HG02852 (cell line): Measurements from ENCODE around the gene CCDC50.

Experiments used
- ATAC-seq: cut with Tn5 transposase; IDR thresholded peaks from one replicate; pipeline ENCODE4 v1.9.1; 2021; ENCODE audit warnings: mild to moderate bottlenecking, moderate library complexity; ENCODE audit not compliant: unreplicated experiment

The CCDC50 gene

GRCh38 chr3:191376516-191377141 is 47.4 kb downstream of the CCDC50 start:
- no peak for ATAC-seq

GRCh38 chr3:191378142-191378812 is 49.1 kb downstream of the CCDC50 start:
- no peak for ATAC-seq

- no peak for ATAC-seq
These were observed 50.3 kb downstream of the CCDC50 start for GRCh38 chr3:191379446-191379845.

- ATAC-seq, result no peak
These were observed 50.8 kb downstream of the CCDC50 start for GRCh38 chr3:191380001-191380400.

GRCh38 chr3:191381303-191381702 is 52.1 kb downstream of the CCDC50 start:
- no peak for ATAC-seq

- no peak for ATAC-seq
These were observed 53.5 kb downstream of the CCDC50 start for GRCh38 chr3:191382661-191383060.

GRCh38 chr3:191383124-191383523 is 53.9 kb downstream of the CCDC50 start:
- ATAC-seq, result no peak

GRCh38 chr3:191385101-191385500 is 55.9 kb downstream of the CCDC50 start:
- ATAC-seq, result no peak

- ATAC-seq, result no peak
These were observed 58.4 kb downstream of the CCDC50 start for GRCh38 chr3:191387441-191388077.

GRCh38 chr3:191388823-191389222 is 59.6 kb downstream of the CCDC50 start:
- ATAC-seq, result no peak

GRCh38 chr3:191390580-191390979 is 61.4 kb downstream of the CCDC50 start:
- ATAC-seq, result no peak

GRCh38 chr3:191391861-191392808 is 62.9 kb downstream of the CCDC50 start:
- no peak for ATAC-seq

GRCh38 chr3:191393146-191393545 is 64.0 kb downstream of the CCDC50 start:
- ATAC-seq, result no peak

- ATAC-seq, result no peak
These were observed 68.6 kb downstream of the CCDC50 start for GRCh38 chr3:191397771-191398170.

GRCh38 chr3:191398607-191399006 is 69.4 kb downstream of the CCDC50 start:
- no peak for ATAC-seq

- ATAC-seq, result no peak
These were observed 70.7 kb downstream of the CCDC50 start for GRCh38 chr3:191399918-191400317.

GRCh38 chr3:191401775-191402357 is 72.7 kb downstream of the CCDC50 start:
- ATAC-seq, result no peak

GRCh38 chr3:191409791-191410359 is 80.7 kb downstream of the CCDC50 start:
- ATAC-seq, result no peak

- ATAC-seq, result no peak
These were observed 83.6 kb downstream of the CCDC50 start for GRCh38 chr3:191412759-191413158.

GRCh38 chr3:191414286-191414685 is 85.1 kb downstream of the CCDC50 start:
- no peak for ATAC-seq
